ENCODE results near the gene SBF2.

DNA sequence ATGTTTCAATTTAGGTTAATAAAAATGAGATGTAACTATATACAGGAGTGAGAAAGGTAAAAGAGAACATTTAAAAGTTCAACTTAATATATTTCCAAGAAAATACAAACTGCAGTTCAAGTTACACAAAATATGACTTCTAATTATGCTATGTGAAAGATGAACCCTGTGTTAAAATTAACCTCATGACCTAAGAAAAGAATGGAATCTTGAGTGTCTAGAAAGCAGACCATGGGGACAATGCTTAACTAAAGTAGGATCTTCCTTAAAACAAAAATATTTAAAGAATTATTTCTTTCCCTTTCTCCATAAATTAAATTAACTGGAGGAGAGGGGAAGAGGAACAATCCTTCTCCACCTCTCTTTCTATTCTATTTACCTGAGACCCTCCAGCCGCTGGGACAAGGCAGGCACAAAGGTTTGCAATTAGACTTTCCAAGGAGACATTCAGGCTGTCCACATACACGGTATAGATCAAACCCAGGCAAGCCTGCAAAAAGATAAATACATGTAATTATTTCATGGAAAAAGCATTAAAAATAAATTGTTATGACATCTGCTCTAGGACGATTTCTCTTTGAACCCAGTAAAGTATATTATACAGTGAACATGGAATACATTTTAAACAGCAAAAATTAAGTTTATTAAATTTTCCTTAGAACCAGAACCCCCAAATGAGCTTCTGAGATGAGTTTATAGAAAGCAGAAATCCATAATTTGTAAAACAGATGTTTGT is 264.5 kb downstream of the SBF2 start:
- TF ChIP-seq POLR2A (IDR thresholded peaks at IDR 0.05; ENCODE audit: low read depth), result no peak
- TF ChIP-seq, protein P1, sequence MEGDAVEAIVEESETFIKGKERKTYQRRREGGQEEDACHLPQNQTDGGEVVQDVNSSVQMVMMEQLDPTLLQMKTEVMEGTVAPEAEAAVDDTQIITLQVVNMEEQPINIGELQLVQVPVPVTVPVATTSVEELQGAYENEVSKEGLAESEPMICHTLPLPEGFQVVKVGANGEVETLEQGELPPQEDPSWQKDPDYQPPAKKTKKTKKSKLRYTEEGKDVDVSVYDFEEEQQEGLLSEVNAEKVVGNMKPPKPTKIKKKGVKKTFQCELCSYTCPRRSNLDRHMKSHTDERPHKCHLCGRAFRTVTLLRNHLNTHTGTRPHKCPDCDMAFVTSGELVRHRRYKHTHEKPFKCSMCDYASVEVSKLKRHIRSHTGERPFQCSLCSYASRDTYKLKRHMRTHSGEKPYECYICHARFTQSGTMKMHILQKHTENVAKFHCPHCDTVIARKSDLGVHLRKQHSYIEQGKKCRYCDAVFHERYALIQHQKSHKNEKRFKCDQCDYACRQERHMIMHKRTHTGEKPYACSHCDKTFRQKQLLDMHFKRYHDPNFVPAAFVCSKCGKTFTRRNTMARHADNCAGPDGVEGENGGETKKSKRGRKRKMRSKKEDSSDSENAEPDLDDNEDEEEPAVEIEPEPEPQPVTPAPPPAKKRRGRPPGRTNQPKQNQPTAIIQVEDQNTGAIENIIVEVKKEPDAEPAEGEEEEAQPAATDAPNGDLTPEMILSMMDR (IDR thresholded peaks at IDR 0.05), result no peak
- TF ChIP-seq EP300 (IDR thresholded peaks at IDR 0.05), result no peak
- TF ChIP-seq POLR2AphosphoS5 (IDR thresholded peaks at IDR 0.05), result no peak
